CD4-positive, alpha-beta T cell treated with Interferon alpha-2 for 1 hour (primary cell): ENCODE data around the gene RHOT2.
A peak's percentile ranks its signal among the peaks of the same experiment; 100 is the strongest.

Source experiments
- DNase-seq, 2 donors: peaks; one replicate each; pipeline ENCODE4 v3.0.0-alpha.2; 2020 to 2022

The RHOT2 gene

DNA sequence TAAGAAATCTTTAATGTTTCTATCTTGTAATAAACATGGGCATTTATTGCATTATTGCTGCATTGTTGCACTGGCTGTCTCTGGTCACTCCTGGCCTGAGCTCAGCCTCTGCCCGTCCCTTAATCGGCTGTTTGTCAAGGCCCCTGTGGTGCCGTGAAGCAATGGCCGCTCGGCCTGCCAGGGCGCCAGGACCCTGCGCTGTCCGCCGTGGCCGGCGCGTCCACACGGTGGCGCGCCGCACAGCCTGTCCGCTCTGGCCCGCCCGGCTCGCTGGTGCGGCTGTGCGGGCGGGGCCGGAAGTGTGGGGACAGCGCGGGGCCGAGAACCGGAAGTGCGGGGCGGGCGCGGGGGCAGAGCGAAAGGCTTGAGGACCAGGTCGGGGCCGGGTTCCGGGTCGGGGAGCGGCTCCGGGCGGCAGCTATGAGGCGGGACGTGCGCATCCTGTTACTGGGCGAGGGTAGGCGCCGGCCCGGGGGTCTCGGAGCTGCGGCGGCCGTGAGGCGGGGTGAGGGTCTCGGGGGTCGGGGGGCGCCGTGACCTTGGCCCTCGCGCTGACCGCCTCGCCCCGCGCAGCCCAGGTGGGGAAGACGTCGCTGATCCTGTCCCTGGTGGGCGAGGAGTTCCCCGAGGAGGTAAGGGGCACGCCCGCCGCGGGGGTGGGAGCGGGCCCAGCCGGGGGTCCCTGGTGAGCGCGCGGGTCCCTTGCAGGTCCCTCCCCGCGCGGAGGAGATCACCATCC lies at the start of gene RHOT2:
Gene RHOT2, plus strand, starts transcription at position 353 of the 739 bp plus-strand sequence. Its CDS starts 68 bp downstream, at position 421.
- peak; percentile 92 to 94 for DNase-seq

GRCh38 chr16:619476-620100 lies 48.3 kb upstream of the RHOT2 start:
- no peak for DNase-seq

- no peak for DNase-seq
Observed at GRCh38 chr16:620700-621525, 47.0 kb upstream of the RHOT2 start.

DNA sequence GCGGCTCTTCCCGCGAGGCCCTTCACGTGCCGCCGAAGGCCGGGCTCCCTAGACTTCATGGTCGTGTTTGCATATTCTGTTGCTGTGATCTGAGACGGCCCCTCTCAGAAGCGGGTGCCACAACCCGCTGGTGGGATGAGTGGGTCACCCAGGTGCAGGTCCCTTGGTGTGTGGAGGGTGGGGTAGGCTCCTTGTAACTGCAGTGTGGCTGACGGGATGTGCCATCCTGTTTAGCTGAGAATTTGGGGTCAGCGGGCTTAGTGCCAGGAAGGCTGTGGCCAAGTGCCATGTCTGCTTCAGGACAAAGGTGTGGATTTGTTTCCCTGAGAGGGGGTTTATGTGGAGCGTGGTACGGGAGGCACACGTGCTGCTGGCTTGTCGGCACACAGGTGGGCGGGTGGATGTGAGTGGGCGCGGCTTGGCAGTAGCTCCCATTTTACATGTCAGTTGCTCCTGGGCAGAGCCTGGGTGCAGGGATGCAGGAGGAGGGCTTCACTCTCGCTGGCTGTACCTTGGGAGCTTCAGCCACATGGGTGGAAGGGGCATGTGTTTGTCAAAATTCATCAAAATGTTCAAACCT lies 46.3 kb upstream of the RHOT2 start:
- DNase-seq, result no peak

- no peak for DNase-seq
Observed at GRCh38 chr16:622920-623280, 45.0 kb upstream of the RHOT2 start.

GRCh38 chr16:624526-625070 lies 43.3 kb upstream of the RHOT2 start:
- DNase-seq, result no peak

GRCh38 chr16:625117-625976 lies 42.6 kb upstream of the RHOT2 start:
- no peak for DNase-seq

GRCh38 chr16:625977-626765 lies 41.8 kb upstream of the RHOT2 start:
- no peak for DNase-seq

DNA sequence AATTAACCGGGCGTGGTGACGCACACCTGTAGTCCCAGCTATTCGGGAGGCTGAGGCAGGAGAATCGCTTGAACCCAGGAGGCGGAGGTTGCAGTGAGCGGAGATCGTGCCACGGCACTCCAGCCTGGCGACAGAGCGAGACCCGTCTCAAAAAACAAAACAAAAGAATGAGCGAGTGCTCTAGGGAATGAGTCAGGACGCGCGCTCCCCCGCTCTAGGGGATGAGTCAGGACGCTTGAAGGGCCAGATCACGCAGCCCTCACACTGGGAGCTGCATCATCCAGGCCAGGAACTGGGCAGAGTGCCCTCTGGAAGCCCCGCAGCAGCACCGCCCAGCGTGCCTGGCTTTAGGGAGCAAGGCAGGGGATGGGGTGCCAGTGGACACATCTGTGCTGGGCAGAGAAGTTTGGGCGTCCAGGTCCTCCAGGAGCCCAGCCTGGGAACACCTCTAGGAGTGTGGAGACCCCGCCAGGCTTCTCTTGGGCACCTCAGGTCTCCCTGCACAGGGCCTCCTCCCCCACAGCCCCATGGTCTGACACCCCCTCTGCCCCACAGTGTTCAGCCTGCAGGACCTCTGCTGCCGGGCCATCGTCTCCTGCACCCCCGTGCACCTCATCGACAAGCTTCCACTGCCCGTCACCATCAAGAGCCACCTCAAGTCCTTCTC lies 41.0 kb upstream of the RHOT2 start:
- no peak for DNase-seq

DNA sequence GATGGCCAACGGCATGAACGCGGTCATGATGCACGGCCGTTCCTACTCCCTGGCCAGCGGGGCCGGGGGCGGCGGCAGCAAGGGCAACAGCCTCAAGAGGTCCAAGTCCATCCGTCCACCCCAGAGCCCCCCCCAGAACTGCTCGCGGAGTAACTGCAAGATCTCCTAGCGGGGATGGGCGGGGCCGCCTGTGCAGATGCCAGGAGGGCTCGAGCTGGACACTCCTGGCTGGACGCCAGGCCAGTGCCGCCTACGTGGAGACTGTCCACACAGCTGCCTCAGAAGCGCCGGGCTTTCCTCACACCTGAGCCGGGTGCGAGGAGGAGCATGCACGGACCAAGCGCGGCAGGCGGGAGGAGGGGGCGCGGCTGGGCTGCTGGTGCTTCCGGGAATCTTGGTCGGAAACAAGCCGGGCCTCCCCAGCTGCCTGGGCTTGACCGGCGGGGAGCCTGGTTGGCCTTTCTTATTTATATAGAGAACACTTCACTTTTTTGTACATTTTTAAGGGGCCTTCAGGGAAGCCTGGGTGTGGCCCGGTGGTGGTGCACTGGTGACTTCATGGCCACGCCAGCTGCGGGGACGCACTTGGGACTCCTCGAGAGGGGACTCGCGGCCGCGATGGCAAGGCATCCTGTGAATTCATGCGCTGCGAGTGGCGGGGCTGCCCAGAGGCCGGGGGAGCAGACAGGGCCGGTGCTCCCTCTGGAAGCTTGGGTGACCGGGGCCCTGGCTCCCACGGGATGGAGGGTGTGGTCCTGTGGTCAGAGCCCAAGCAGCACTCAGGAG lies 40.3 kb upstream of the RHOT2 start:
- DNase-seq, result no peak

DNA sequence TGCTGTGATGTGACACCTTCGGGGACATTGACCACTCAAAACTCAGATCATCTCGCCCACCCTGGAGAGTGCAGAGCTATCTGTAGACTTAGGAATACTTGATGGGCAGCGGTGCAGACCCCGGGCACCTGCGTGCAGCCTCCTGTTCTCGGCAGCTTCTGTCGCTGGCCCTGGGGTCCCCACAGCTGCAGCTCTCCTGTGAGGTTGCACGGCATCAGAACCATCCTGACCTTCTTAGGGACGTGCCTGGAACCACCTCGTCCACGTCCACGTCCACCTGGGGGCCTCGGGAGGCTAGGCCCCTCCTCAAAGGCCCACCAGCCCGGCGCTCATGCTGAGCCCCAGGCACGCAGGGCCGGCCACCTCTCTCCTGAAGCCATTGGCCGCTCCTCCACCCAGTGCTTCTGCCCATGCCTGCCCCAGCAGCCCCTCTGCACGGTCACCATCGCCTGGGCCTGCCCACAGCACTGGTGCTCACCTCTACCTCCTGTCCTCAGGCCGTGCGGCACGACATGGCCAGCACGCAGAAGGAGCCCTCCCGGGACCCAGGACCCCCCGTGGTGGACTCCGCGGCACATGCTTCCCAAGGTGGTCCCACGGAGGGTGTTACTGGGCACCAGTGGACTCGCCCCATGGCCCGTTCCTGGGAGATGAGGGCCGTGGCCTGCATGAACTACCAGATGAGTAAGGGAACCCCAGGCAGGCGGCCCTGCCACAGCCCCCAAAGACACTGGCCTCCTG lies 39.4 kb upstream of the RHOT2 start:
- DNase-seq, result no peak

- DNase-seq, result no peak
Observed at GRCh38 chr16:629185-629832, 38.6 kb upstream of the RHOT2 start.

- no peak for DNase-seq
Observed at GRCh38 chr16:629833-630248, 38.1 kb upstream of the RHOT2 start.

DNA sequence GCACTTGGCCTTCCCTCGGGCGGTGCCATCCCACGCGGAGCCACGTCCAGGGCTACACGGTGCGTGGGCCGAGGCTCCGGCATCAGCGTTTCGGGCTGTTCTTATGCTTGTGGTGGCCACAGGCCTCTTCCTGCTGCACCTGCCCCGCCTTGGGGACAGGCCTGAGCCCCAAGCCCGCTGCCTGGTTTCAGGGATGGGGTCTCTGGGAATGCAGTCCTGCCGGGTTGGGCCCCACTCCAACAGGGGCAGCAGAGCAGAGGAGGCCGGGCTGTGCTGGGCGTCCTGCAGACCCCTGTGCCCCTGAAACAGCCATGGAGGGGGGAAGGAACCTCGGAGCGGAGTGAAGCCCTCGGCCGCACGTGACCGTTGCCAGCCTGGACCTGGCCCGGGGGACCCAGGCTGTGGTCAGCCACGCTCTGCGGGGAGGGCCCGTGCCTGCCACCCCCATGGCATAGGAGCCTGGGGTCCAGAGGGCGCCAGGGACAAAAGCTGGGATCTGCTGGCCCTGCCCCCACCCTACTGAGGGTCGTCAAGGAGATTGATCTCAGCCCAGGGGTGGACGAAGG lies 37.6 kb upstream of the RHOT2 start:
- no peak for DNase-seq

DNA sequence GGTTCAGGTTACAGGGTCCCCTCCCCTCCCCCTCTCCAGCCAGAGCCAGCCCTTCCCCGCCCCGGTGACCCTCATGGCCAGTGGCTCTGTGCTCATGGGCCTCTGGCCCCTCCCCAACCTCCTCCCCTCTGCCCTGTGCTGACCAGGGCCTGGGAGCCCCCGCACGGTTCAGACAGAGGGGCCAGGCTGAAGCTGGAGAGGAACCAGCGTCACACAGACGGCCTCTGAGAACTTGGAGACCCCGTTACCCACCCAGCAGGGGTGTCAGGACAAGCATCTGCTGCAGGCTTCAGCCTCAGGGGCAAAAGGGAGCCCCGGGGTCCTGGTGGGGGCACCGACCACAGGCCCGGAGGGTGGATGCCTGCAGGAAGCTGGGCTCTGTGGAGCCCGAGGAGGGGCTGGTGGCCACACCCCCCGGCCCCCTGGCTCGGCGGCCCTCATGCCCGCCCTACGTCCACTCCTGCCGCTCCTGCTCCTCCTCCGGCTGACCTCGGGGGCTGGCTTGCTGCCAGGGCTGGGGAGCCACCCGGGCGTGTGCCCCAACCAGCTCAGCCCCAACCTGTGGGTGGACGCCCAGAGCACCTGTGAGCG lies 37.0 kb upstream of the RHOT2 start, which contains the start of gene WFIKKN1:
Gene WFIKKN1, plus strand, starts transcription at position 171 of the 591 bp plus-strand sequence. Its CDS starts 269 bp downstream, at position 440.
- DNase-seq, result no peak

- no peak for DNase-seq
Observed at GRCh38 chr16:631808-632358, 36.0 kb upstream of the RHOT2 start.
